C1 segment of cervical spinal cord (tissue), 14 donors: ENCODE data around the gene PRAMEF12.
"Not testable (repeated sequence)": the region's sequence is repeated elsewhere in the genome, so short reads cannot be mapped to it uniquely, and the experiment has no call there.

Source experiments
- DNase-seq, 14 donors: peaks; one replicate each; lab custom pipeline; 2025; lab: John Stamatoyannopoulos, UW

The PRAMEF12 gene

DNA sequence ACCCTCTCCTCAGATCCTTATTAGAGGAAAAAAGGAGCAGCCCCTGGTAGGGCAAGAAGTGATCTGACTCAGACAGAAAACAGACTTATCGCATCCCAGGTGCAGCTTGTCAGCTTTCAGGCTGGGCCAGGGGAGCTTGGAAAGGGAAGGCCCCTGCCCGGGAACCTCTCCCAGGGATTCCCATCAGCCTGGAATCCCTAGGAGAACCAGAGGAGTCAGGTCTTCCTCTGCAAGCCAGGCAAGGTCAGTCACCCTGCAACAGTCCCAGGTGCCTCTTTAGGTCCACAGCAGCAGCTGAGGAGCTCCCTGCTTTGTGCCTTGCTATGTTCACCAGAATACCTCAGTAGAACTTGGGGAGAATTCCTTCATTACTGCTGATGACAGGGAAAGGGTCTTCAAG lies 2.9 kb upstream of the PRAMEF12 start:
- DNase-seq, result no peak

DNA sequence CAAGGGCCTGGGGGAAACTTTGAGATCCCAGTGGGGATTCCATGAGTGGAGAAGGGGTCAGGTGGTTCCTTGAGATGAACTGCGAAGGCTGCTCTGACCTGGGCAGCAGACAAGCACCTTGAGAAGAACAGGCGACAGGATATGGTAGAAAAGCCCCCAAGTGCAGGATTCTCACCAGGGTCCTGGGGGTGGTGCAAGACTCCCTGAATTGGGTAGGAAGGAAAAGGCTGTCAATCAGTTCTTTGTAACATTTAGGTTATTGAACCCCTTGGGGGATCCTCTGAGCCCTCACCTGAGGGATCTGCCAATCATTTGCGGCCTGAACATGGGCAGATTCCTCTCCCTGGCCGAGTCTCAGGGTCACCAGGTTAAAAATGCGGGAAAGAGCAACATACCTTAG lies 2.4 kb upstream of the PRAMEF12 start:
- DNase-seq, result no peak

DNA sequence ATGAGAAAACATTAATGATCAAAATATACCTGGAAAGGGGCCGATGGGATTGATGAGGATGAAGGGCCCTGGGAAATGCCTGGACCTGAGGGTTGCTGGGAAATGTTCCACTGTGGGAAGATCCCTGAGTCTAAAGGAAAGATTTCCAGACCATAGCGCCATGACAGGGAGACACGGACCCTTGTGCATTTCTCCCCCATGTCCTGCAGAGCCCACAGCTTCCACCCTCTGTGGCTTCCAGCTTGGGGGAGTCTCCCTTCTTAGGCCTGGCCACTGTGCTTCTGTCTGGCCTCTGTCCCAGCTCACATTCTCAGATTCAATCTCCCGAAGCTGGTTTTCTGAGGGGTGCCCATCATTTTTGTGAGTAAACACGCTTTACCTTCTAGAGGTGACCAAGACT lies 1.0 kb upstream of the PRAMEF12 start:
- no peak for DNase-seq

GRCh38 chr1:12774801-12775345 lies 1.3 kb downstream of the PRAMEF12 start:
- no peak for DNase-seq

- no peak for DNase-seq
Measured at GRCh38 chr1:12775443-12775842, 1.9 kb downstream of the PRAMEF12 start.

DNA sequence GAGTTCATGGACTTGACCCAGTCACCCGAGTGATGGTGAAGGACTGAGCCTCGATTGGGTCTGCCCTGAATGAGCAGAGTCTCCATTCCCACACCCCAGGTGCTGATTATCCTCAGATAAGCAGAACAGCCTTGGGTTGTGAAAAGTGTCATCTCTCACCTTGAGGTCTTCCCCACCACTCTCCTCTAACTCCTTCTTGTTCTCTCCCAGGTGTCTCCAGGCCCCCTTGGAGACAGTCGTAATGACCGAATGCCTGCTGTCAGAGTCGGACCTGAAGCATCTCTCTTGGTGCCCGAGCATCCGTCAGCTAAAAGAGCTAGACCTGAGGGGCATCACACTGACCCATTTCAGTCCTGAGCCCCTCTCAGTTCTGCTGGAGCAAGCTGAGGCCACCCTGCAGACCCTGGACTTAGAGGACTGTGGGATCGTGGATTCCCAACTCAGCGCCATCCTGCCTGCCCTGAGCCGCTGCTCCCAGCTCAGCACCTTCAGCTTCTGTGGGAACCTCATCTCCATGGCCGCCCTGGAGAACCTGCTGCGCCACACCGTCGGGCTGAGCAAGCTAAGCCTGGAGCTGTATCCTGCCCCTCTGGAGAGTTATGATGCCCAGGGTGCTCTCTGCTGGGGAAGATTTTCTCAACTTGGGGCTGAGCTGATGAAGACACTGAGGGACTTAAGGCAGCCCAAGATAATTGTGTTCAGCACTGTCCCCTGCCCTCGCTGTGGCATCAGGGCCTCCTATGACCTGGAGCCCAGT lies 3.4 kb downstream of the PRAMEF12 start:
- no peak for DNase-seq

DNA sequence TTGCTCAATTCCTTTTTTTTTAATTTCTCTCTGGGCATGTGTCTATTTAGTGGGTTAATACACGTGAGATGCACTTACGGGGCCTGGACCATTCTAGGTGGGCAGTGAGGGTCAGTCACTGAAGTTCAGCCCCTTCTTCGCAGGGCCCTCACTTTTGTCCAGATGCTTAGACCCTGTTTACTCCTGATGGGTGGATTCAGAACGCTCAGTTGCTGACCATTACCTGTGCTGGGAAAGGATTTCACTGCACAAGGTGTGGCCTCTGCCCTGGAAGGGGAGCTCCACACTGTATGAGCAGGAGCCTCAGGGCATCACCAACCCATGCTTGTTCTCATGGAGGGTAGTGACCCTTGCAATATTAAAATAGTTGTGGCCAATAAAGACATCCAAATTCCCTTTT lies 4.5 kb downstream of the PRAMEF12 start:
- no peak for DNase-seq

- DNase-seq, result no peak
Measured at GRCh38 chr1:12778907-12779306, 5.4 kb downstream of the PRAMEF12 start.

DNA sequence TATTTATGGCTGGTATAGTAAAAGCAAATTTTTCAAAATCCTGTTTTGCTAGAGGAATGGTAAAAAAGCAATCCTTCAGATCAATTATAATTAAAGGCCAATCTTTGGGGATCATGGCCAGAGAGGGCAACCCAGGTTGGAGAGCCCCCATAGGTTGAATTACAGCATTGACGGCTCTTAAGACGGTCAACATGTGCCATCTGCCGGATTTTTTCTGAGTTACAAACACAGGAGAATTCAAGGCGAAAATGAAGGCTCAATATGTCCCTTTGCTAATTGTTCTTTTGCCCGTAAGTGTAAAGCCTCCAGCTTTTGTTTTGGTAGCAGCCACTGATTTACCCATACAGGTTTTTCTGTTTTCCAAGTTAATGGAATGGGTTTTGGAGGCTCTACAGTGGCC lies 8.0 kb downstream of the PRAMEF12 start:
- DNase-seq, result not testable (repeated sequence)

DNA sequence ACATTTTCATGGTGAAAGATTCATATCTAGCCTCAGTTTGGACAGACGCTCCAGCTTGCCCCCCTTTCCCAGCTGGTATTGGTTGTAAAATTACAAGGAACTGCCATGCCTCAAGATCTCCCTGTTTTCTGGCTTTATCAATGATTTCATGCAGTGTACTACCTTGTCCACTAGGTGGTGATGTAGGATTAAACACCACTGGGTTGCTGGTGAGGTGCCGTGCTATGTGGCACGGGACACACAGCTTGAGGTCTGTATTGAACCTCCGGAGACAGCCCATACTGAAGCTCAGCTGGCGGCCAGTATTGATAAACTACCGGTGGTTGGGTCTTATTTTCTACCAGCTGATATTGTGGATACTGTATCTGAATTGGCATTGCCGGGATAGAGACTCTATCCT lies 10.2 kb downstream of the PRAMEF12 start:
- not testable (repeated sequence) for DNase-seq

DNA sequence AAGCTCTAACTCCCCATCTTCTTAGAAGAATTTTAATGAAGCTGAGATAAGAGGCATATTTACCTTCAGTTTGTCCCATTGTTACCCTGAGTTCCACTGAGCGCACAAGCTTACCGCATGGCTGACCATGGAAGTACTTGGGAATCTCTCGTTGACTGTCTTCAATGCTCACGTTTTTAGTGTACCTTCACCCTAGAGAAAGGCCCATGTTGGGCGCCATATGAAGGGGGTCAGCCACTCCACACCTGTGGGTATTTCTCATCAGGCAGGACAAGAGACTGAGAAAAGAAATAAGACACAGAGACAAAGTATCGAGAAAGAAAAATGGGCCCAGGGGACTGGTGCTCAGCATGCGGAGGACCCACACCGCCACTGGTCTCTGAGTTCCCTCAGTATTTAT lies 11.2 kb downstream of the PRAMEF12 start:
- not testable (repeated sequence) for DNase-seq

DNA sequence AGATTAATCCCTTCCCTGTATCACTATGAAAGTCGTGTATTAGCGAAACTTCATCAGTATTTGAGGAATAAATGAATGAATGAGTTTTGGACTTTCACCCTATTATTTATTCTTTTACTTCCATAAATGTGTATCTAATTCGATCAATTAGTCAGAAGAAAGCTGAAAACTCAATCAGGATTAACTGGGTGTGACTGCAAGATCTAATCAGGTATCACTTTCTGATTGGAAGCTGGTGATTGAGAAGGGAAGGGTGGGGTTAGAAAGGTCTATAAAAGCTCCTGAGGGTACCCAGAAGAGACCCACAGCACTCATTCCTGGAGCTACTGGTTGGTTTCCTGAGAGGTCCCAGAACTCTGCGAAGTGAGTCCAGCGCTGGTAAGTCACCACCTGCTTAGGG lies 17.6 kb downstream of the PRAMEF12 start, which contains the start of gene PRAMEF1:
Gene PRAMEF1, plus strand, starts transcription at position 301 of the 400 bp plus-strand sequence. CDS start 1,831 bp downstream, outside the sequence.
- DNase-seq, result not testable (repeated sequence)

DNA sequence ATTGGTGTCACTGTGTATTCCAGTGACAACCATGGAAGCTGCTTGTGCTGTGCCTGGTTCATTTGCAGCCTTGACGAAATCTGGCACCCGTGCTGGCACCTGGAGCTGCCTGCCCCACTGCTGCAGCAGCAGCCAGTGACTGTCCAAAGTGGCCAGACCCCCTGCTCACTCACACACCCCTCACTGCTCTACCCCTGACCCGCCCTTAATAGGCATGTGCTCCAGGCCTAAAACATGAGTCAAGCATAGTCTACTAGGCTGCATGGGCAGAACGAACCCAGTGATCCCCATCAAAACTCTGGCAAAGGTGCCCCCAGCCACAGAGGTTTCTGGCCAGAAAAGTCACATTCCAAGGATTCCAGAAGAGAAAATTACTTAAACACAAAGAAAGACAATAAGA lies 25.4 kb downstream of the PRAMEF12 start:
- DNase-seq, result no peak

GRCh38 chr1:12799730-12800129 lies 26.2 kb downstream of the PRAMEF12 start:
- DNase-seq, result no peak

DNA sequence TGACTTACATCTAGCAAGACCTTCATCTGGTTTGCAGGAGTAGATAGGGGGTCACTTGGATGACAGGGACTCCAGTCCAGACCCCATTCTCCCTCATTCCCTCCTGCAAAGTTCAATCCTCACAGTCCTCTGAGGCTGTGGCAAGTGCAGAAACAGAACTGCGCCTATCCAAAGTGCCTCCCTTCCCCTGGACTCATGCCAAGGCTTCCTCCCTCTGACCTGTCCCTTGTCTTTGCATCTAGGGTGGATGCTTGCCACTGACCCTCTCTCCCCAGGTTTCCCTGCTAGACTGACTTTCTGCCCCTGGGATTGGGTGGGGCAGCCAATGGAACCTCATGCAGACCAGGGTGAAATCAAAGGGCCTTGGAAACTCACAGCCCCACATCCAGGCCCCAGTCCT lies 36.4 kb downstream of the PRAMEF12 start:
- DNase-seq, result no peak

- no peak for DNase-seq
Measured at GRCh38 chr1:12810691-12811408, 37.3 kb downstream of the PRAMEF12 start.

DNA sequence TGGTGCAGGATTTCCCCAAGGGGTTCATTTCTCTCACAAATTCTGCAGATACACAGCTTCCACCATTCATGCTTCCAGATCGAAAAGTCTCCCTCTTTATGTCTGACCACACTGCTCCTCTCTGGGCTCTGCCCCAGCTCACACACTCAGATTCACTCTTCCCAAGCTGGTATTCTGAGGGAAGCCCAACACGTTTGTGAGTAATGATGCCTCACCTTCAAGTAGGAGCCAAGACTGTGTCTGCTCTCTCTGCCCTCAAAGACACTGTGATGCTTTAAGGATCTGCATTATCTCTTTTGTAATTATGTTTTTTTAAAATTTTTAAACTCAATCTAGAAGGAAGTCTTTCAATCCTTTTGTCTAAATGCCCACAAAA lies 37.9 kb downstream of the PRAMEF12 start:
- no peak for DNase-seq

- not testable (repeated sequence) for DNase-seq
Measured at GRCh38 chr1:12819061-12819460, 45.5 kb downstream of the PRAMEF12 start.
